Stimulated activated CD4-positive, alpha-beta T cell treated with anti-CD3 and anti-CD28 coated beads, Interleukin-15, amount 100 ng/mL, for 48 hours (primary cell): ENCODE results near the gene REXO1.
"Not testable (repeated sequence)": the region's sequence is repeated elsewhere in the genome, so short reads cannot be mapped to it uniquely, and the experiment has no call there.

Source experiments
- DNase-seq, 2 donors: peaks; one replicate each; pipeline ENCODE4 v3.0.0-alpha.2; 2020; ENCODE audit warnings: low read depth in 2 of 2

The REXO1 gene

GRCh38 chr19:1875646-1876495, 27.6 kb upstream of the REXO1 start:
- peak; percentile 77 to 84 for DNase-seq

GRCh38 chr19:1875265-1875645, 27.0 kb upstream of the REXO1 start:
- not testable (repeated sequence) for DNase-seq

- no peak for DNase-seq
These were observed 26.4 kb upstream of the REXO1 start for GRCh38 chr19:1874554-1875185.

- no peak for DNase-seq
These were observed 25.5 kb upstream of the REXO1 start for GRCh38 chr19:1873524-1874473.

- no peak for DNase-seq
These were observed 24.7 kb upstream of the REXO1 start for GRCh38 chr19:1872807-1873523.

GRCh38 chr19:1871630-1872029, 23.3 kb upstream of the REXO1 start:
- no peak for DNase-seq

- no peak for DNase-seq
These were observed 22.9 kb upstream of the REXO1 start for GRCh38 chr19:1871140-1871597.

GRCh38 chr19:1868971-1869370, 20.7 kb upstream of the REXO1 start:
- no peak for DNase-seq

GRCh38 chr19:1867349-1867724, 19.1 kb upstream of the REXO1 start:
- no peak for DNase-seq

GRCh38 chr19:1866693-1867348, 18.5 kb upstream of the REXO1 start:
- DNase-seq: no peak

GRCh38 chr19:1865172-1866010, 17.1 kb upstream of the REXO1 start:
- no peak for DNase-seq

GRCh38 chr19:1864480-1865171, 16.3 kb upstream of the REXO1 start:
- peak in 1 of 2 donors; percentile 47 for DNase-seq

- DNase-seq: peak; percentile 91 to 92
These were observed 15.6 kb upstream of the REXO1 start for GRCh38 chr19:1863638-1864479.

GRCh38 chr19:1863328-1863637, 15.0 kb upstream of the REXO1 start, which contains the start of gene KLF16:
TSS of gene KLF16 (minus strand) at chr19:1863579. CDS start at chr19:1863497, 82 bp downstream.
- DNase-seq: no peak

- DNase-seq: no peak
These were observed 14.4 kb upstream of the REXO1 start for GRCh38 chr19:1862424-1863327.

GRCh38 chr19:1862068-1862423, 13.8 kb upstream of the REXO1 start:
- no peak for DNase-seq

GRCh38 chr19:1861599-1862031, 13.3 kb upstream of the REXO1 start:
- DNase-seq: no peak
